ENCODE measurements around the gene PPP1R3E.
"Not testable (repeated sequence)": the region's sequence is repeated elsewhere in the genome, so short reads cannot be mapped to it uniquely, and the experiment has no call there.

The PPP1R3E gene

DNA sequence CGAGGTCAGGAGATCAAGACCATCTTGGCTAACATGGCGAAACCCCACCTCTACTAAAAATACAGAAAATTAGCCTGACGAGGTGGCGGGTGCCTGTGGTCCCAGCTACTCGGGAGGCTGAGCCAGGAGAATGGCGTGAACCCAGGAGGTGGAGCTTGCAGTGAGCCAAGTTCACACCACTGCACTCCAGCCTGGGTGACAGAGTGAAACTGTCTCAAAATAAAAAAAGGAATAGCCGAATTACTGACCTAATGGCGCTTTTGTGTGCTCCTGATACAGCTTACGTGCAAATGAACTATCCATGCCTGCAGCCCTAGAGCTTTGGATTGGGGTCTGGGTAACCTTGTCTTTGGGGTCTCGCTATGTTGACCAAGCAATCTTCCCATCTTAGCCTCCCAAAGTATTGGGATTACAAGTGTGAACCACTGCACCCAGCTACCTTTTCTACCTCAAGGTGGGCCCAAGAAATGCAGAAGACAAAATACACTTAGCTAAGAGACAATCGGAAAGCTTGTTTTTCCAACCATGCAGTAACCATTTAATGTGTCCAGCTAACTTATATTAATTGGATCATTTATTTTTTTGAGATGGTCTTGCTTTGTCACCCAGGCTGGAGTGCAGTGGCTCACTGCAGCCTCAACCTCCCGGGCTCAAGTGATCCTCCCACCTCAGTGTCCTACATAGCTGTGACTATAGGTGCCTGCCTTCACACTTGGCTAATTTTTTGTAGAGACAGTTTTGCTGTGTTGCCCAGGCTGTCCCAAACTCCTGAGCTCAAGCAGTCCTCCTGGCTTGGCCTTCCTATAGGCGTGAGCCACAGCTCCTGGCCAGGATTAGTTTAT is 24.1 kb upstream of the PPP1R3E start:
- no peak for TF ChIP-seq ZNF274 (IDR thresholded peaks at IDR 0.05; ENCODE audit: low read depth, low read length)
- H3K4me3 ChIP-seq (ENCODE audit: low read length), result no peak overlapping the region

DNA sequence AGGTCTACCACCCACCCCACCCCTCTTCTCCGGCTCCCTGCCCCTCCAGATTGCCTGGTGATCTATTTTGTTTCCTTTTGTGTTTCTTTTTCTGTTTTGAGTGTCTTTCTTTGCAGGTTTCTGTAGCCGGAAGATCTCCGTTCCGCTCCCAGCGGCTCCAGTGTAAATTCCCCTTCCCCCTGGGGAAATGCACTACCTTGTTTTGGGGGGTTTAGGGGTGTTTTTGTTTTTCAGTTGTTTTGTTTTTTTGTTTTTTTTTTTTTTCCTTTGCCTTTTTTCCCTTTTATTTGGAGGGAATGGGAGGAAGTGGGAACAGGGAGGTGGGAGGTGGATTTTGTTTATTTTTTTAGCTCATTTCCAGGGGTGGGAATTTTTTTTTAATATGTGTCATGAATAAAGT is 23.1 kb upstream of the PPP1R3E start:
- H3K4me3 ChIP-seq (ENCODE audit: low read length), result not testable (repeated sequence)

DNA sequence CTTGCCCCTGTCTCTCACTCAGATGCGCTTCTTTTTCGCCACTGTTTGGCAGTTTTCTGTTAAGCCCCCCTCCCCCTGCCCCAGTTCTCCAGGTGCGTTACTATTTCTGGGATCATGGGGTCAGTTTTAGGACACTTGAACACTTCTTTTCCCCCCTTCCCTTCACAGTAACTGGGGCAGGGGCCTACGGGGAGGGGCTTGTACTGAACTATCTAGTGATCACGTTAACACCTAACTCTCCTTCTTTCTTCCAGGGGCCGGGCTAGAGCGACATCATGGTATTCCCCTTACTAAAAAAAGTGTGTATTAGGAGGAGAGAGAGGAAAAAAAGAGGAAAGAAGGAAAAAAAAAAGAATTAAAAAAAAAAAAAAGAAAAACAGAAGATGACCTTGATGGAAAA is 22.3 kb upstream of the PPP1R3E start:
- no peak overlapping the region for H3K4me3 ChIP-seq (ENCODE audit: low read length)
- TF ChIP-seq ZNF274 (IDR thresholded peaks at IDR 0.05; ENCODE audit: low read depth, low read length), result no peak

DNA sequence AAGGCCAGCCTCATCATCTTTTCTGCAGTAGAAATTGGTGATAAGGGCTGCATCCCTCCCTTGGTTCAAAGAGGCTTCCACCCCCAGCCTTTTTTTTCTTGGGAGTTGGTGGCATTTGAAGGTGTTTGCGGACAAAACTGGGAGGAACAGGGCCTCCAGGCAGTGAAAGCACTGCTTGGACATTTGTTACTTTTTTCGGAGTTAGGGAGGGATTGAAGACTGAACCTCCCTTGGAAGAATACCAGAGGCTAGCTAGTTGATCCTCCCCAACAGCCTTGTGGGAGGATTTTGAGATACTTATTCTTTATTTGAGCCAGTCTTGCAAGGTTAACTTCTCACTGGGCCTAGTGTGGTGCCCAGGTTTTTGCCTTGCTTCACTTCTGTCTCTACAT is 21.8 kb upstream of the PPP1R3E start:
- H3K4me3 ChIP-seq (ENCODE audit: low read length), result no peak overlapping the region
- no peak for TF ChIP-seq ZNF274 (IDR thresholded peaks at IDR 0.05; ENCODE audit: low read depth, low read length)

DNA sequence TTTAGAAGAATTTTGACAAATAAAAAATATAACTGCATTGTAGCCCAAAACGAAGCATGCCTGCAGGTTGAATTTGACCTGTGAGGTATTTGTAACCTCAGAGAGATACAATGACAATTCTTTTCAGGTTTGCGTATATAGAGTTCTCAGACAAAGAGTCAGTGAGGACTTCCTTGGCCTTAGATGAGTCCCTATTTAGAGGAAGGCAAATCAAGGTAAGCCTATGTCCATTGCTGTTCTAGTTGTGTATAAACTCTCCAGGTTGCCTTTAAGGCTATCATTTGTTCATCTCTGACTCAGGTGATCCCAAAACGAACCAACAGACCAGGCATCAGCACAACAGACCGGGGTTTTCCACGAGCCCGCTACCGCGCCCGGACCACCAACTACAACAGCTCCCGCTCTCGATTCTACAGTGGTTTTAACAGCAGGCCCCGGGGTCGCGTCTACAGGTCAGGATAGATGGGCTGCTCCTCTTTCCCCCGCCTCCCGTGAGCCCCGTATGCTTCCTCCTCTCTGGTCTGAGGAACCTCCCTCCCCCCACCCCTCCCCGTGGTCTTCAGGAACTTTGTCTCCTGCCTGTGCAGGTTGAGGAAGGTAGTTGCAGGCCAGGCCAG is 21.3 kb upstream of the PPP1R3E start:
- no peak for TF ChIP-seq ZNF274 (IDR thresholded peaks at IDR 0.05; ENCODE audit: low read depth, low read length)
- H3K4me3 ChIP-seq (ENCODE audit: low read length), result no peak overlapping the region

DNA sequence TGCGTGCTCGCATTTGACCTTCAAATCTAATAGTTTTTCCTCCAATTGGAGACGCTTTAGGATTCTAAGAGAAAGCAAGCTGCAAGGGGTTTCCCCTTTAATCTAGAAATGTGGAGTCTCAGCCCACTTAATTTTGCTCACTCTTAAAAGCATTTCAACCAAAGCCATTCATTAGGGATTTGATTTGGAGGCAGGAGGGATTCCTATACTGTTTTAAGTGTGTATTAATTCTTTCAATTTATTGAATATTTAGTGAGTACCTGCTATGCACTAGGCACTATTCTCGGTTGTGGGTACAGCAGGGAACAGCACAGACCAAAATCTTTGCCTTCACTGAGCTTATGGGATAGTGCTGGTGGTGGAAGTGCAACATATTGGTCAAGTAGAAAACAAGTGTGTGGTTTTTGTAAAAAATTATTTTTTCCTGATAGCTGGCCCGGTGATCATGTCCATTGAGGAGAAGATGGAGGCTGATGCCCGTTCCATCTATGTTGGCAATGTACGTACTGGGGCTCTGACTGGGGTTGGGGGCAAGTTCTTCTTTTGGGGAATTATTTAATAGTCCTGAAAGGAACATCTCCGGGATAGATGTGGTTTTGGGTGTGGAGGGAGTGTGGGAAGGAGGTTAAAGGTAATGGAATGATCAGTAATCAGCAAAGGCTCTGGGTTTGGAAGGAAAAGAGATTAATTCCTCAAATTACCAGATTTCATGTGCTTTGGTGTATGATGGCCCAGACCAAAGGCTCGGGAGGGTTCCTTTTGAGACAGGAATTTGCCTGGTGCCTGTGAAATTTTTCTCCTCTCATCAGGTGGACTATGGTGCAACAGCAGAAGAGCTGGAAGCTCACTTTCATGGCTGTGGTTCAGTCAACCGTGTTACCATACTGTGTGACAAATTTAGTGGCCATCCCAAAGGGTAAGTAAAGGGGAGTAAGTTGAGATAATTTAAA is 20.2 kb upstream of the PPP1R3E start:
- H3K4me3 ChIP-seq (ENCODE audit: low read length), result peak overlapping the region; percentile 89
- no peak for TF ChIP-seq ZNF274 (IDR thresholded peaks at IDR 0.05; ENCODE audit: low read depth, low read length)

DNA sequence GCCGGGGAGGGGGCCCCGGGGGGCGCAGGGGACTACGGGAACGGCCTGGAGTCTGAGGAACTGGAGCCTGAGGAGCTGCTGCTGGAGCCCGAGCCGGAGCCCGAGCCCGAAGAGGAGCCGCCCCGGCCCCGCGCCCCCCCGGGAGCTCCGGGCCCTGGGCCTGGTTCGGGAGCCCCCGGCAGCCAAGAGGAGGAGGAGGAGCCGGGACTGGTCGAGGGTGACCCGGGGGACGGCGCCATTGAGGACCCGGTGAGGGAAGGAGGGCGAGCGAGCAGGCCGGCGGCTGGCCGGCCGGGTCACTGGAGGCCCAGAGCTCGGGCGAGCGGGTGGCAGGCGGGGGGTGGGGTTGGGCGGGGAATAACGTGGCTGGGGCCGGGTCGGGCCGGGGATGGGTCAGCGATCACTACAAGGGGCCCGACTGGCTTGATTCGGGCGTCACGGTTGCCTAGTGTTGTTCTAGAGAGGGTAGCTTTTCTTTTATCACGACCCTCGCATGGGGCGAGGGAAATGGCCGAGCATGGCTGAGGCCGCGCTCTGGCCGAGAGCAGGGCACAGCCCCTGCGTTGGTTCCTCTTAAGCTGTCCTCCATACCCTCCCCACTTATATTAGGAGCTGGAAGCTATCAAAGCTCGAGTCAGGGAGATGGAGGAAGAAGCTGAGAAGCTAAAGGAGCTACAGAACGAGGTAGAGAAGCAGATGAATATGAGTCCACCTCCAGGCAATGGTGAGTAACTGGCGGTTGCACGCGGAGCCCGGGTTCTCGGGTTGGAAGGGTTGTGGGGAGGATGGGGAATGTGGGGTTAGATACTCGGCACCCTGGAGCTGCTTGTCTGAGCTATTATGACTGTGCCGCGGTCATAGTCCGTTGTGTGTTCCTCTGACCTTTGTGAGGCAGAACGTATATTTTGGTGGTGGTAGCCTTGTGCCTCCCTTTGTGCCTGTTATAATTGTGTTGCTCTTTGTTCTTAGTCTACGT is 19.2 kb upstream of the PPP1R3E start:
- H3K4me3 ChIP-seq (ENCODE audit: low read length), result peak overlapping the region; percentile 89
- no peak for TF ChIP-seq ZNF274 (IDR thresholded peaks at IDR 0.05; ENCODE audit: low read depth, low read length)

DNA sequence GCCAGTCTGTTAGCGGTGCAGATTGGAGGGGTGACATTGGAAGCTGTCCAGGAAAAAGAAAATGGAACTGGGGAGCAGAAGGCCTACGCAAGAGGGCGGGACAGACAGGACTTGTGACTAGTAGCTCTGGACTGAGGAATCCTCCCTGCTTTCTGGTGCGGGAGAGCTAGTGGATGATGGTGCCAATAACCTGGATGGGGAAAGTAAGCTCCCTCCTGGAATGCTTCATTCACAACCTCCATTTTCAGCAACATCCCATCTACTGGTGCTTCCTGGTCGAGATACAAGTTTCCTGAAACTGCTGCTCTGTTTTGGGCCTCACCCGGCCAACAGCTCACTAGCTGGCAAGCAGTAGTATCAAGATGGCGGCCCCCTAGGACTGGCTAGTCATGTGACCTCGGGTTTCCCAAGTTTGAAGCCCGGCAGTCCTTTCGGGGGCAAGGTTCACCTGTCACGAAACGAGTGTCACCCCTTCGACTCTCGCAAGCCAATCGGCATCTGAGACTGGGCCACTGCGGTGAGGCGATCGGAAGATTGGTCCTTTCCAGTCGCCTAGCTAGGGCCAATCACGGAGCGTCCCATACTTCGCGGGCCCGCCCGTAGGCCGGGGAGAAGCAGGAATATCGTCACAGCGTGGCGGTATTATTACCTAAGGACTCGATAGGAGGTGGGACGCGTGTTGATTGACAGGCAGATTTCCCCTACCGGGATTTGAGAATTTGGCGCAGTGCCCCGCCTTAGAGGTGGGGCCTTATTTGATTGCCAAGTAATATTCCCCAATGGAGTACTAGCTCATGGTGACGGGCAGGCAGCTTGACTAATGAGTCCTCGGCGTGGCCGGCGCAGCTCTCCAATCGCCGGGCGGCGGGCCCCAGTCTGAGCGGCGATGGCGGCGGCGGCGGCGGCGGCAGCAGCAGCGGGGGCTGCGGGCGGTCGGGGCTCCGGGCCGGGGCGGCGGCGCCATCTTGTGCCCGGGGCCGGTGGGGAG is 18.2 kb upstream of the PPP1R3E start, which contains the start of gene PABPN1:
PABPN1 (plus strand) TSS at position 874 of the 988 bp plus-strand sequence; CDS start at position 887, 13 bp downstream.
- no peak for TF ChIP-seq ZNF274 (IDR thresholded peaks at IDR 0.05; ENCODE audit: low read depth, low read length)
- peak within 1 kb of the TSS; percentile 89 for H3K4me3 ChIP-seq (ENCODE audit: low read length)

DNA sequence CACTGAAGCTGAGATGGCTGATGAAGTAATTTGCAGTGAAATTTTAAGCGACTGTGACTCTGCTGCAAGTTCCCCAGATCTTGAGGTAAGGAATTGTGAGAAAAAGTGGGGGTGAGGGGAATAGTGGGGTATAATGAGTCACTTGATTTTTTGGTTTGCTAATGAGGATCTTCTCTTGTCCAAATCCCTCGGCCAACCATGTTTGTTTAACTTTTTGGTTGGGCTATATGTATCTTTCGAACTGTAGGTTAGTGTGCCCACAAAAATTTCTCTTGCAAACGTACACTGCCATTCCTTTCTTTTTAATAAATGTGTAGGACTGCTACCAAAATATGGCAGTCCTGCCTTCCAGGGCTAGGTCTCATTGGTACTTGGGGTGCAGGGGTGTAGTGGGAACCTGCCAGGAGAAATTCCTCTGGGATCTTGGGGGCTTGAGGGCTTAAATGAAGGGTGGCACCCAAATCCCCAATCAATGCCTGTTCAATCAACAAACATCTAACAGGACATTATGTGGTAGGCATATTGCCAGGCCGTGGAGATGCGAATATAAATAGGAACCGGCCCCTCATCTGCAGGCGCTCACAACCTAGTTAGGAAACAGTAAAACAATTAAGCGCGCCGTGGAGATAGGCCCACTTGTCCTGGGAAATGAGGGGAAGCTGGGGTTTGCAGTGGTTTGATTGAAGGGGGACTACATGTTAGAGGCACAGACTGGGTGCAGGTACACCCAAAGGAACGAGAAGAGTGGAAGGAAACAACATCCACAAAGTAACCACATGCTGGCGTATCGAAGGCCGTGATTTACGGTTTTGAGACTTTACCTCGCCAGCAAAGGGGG is 17.3 kb upstream of the PPP1R3E start:
- peak overlapping the region; percentile 64; the same call in 1 of the 2 replicates for H3K4me3 ChIP-seq (ENCODE audit: low read length)
- TF ChIP-seq ZNF274 (IDR thresholded peaks at IDR 0.05; ENCODE audit: low read depth, low read length), result no peak

DNA sequence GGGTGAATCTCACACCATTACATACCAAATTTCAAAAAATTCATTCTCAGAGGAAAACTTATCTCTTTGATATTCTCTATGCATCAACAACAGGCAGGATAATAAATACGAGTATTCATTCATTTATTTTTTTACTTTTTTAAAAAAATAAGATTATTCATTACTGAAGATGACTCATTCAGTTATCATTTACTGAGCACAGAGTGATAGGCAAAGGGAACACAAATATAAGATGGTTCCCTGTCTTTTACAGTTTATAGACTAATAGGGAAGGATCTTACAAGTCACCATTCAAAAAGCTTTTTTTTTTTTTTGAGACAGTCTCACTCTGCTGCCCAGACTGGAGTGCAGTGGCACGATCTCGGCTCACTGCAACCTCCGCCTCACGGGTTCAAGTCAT is 13.6 kb upstream of the PPP1R3E start:
- H3K4me3 ChIP-seq (ENCODE audit: low read length), result no peak overlapping the region
- TF ChIP-seq ZNF274 (IDR thresholded peaks at IDR 0.05; ENCODE audit: low read depth, low read length), result no peak

DNA sequence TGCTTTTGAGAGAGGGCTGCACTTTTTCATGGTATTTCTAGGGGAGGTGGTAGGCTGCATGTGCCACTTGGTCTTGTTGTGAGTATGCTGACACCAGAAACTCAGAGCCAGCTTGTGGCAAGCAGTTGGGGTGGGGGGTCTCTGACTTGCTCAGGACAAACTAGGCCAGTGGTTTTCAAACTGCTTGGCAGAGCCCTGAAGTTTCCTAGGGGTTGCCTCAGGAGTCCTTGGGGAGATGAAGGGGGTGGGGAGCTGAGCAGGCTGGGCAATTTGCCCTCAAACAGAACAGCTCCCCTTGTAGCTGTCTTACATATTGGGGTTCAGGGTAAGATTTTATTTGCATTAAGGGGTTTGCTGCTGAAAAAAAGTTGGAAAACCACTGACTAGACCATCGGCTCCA is 7.9 kb upstream of the PPP1R3E start:
- no peak for TF ChIP-seq ZNF274 (IDR thresholded peaks at IDR 0.05; ENCODE audit: low read depth, low read length)
- no peak overlapping the region for H3K4me3 ChIP-seq (ENCODE audit: low read length)

Data from GM08714 (cell line).